Activated gamma-delta T cell (primary cell): ENCODE measurements around the gene ELFN1.
"Not testable (repeated sequence)": the region's sequence is repeated elsewhere in the genome, so short reads cannot be mapped to it uniquely, and the experiment has no call there.

Experiments used
- DNase-seq: peaks from one replicate; lab custom pipeline; 2025; lab: John Stamatoyannopoulos, UW

Gene ELFN1

DNA sequence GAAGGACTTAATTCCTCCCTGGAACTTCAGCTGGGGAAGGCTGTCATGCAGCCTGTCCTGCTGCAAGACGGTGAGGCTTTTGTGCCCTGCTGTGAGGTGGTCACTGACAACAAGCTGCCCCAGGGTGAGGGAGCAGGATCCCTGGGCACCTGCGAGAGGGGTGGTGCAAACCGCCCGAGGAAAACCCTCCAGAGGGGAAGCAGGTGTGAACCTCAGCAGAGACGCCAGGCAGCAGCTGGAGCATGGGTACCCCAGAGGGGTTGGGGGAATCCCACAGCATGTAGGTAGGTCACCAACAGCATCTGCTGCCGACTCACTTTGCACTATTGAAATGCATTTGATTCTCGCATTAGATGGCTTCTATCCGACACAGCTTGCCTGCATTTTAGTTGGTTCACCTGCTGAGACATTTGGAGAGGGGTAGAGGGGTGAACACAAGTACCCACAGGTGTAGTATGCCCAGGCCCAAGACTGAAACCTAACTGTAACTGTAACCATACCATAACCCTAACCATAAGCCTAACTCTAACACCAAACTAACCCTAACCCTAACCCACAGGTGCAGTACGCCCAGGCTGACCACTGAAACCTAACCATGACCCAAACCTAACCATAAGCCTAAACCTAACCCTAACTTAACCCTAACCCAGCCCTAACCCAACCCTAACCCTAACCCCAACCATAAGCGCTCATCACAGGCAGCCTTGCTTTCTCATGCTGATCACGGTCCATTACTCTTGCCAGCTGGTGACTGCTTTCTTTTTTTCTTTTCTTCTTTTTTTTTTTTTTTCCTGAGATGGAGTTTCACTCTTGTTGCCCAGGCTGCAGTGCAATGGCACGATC, 85.9 kb downstream of the ELFN1 start:
- no peak for DNase-seq

- no peak for DNase-seq
Observed at GRCh38 chr7:1757601-1758000, 87.5 kb downstream of the ELFN1 start.

GRCh38 chr7:1758028-1758858, 88.2 kb downstream of the ELFN1 start:
- no peak for DNase-seq

GRCh38 chr7:1758859-1759521, 88.9 kb downstream of the ELFN1 start:
- no peak for DNase-seq

DNA sequence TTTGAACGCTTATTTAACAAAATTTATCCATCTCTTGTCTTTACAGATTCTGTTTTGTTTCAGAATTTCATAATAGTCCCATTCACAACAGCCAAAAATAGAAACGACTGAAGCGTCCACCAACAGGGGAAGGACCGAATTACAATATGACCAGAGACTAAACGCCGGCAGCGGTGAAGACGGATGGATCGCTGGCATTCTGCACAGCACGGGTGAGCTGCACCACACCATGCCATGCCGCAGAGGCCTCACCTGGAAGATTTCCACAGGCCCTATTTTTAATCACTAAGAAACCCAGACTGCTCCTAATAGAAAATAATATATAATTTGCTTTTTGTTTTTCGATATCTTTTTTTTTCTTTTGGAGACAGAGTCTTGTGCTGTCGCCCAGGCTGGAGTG, 91.0 kb downstream of the ELFN1 start:
- no peak for DNase-seq

DNA sequence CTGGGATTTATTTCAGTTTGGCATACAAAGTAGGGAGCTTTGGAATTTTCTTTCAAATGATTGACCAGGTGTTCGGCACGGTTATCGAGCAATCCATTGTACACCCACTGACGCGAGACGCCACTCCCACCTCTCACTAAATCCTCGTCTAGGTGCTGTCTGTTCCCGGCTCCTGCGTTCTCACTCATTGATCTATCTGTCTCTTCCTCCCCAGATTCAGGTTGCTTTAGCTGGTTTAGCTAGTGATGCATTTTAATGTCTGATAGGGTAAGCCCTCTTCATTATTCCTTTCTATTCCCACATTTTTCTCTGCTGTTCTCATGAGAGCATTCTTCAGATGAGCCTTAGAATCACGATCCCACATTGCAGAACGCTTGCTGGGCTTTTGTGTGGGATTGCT, 91.7 kb downstream of the ELFN1 start:
- no peak for DNase-seq

GRCh38 chr7:1762238-1762945, 92.3 kb downstream of the ELFN1 start:
- DNase-seq: no peak

- no peak for DNase-seq
Observed at GRCh38 chr7:1763033-1763432, 93.0 kb downstream of the ELFN1 start.

DNA sequence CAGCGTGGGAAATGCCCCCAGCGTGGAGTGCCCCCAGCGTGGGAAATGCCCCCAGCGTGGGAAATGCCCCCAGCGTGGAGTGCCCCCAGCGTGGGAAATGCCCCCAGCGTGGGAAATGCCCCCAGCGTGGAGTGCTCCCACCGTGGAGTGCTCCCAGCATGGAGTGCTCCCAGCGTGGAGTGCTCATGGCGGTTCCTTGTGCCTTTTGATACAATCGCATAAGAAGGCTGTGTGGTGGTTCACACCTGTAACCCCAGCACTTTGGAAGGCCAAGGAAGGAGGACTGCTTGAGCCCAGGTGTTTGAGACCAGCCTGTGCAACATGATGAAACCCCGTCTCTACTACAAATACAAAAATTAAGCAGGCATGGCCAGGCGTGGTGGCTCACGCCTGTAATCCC, 93.8 kb downstream of the ELFN1 start:
- DNase-seq: not testable (repeated sequence)

- DNase-seq: no peak
Observed at GRCh38 chr7:1765336-1765735, 95.3 kb downstream of the ELFN1 start.

DNA sequence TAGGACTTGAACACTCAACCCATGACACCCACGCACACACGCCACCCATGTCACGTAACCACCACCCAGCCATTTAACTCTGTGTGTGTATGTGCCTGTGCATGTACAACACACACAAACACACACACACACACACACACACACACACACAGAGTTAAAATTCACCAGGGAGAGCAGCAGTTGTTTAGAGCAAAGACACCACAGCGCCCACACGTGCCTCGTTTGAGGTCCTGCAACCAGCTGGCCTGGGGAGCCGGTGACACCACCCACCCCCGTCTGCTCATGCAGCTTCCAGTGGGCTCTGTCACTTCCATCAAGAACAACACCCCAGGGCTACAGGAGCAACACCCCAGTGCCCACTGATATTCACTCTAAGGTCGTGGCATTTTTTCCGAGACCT, 97.4 kb downstream of the ELFN1 start:
- DNase-seq: no peak

DNA sequence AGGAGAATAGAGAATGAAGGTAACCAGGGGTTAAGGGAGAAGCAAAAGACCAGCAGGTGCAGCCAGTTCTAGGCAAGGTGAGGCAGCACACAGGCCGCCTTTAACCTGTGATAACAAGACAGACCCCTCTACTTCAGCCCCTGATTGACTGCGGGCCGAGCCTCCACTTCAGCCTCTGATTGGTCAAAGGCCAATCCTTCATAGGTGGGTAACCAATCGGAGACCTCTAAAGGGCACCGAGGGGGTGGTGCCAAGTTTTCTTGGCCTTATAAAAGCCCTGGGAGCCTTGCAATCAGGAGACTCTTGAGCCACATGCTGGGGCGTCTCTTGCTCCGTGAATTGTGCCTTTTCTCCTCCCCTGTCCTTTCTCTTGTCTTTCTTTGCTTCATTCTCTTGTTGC, 98.8 kb downstream of the ELFN1 start:
- DNase-seq: no peak

DNA sequence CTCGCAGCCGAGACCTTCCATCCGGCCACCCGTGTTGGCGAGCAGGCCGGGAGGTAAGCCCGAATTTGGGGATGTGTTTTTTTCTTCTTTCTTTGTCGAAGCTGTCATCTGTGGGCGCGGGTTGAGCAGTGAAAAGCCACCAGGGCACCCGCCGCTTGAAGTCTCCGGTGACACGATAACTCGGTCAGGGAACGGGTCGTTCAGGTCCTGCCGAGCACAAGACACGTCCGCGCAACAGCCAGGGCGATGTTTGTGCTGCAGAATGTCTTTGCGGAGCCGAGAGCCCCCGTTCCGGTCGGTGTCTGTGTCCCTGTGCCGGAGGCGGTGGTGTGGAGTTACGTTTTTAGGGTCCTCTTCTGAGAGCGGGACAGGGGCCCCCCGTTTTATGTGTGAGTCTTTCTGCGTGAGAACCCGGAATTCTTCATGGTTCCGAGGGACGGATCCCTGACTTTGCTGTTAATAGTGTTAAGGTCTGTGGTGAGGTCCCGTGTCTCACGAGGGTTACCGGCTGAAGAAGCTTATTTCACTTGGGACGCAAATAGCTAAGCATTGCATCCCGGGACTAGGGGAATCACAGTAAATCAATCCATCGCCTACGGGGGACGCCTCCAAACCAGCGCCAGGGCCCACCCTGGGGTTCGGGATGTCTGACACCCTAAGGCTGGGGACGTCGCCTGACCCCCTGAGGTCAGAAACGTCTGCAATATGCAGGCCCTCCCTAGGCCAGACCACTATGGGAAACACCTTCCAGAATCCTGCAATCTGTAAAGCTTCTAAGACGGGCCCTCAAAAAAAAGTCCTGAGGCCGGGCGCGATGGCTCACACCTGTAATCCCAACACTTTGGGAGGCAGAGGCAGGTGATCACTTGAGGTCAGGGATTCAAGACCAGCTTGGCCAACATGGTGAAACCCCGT, 99.5 kb downstream of the ELFN1 start:
- DNase-seq: no peak

- DNase-seq: no peak
Observed at GRCh38 chr7:1770331-1770730, 100.3 kb downstream of the ELFN1 start.

DNA sequence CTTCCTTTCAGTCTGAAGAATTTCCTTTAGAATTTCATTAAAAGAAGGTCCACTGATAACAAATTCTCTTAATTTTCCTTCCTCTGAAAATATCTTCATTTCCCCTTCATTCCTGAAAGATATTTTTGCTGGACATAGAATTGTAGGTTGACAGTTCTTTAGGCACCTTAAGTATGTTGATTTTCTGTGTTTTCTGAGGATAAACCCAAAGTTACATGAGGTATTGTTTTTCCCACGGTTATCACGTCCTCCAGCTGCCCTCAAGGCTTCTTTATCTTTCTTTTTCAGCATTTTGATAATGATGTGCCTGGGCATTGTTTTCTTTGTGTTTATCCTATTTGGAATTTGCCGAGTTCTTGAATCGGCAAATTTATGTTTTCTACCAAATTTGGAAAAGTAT, 105.3 kb downstream of the ELFN1 start:
- DNase-seq: no peak

DNA sequence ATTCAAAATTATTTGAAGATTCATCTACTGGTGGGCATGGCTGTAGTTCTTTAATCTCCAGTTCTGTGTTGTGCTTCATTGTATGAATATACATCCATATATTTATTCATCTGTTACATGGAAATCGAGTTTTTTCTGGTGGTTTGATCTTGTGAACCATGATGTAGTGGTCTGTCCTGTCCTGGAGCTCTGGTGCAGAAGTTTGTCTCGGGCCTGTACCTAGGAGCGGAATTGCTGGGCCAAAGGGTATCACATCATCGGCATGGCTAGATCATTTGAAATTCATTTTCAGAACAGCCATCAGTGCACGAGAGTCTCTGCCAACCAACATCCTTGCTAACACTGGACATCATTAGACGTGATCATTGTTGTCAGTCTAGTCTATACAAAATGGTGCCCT, 107.0 kb downstream of the ELFN1 start:
- DNase-seq: no peak

DNA sequence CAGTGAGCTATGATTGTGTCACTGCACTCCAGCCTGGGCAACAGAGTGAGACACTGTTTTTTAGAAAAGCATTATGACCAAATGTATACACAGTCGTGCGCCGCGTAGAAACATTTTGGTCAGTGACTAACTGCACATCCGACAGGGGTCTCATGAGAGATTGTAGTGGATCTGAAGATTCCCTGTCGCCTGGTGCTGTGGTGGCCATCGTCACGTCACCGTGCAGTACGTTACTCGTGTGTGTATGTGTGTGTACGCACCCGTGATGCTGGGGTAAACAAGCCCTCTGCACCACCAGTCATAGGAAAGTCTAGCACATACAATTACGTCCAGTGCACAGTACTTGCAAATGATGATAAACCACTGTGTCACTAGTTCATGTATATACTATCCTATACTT, 109.4 kb downstream of the ELFN1 start:
- DNase-seq: no peak

DNA sequence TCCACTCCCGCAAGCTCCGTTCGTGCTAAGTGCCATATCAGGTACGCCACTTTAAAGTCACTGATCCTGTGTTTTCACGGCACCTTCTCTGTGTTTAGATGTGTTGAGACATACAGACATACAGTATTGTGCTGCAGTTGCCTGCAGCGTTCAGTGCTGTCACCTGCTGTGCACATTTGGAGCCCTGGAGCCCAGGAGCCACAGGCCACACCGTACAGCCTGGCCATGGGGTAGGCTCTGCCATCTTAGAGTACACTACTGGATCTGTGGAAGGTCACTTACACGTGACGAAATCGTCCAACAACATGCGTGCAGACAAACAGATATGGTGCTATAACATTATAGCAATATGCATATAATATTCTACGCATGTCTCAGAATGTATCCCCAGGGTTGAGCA, 111.3 kb downstream of the ELFN1 start:
- DNase-seq: no peak

DNA sequence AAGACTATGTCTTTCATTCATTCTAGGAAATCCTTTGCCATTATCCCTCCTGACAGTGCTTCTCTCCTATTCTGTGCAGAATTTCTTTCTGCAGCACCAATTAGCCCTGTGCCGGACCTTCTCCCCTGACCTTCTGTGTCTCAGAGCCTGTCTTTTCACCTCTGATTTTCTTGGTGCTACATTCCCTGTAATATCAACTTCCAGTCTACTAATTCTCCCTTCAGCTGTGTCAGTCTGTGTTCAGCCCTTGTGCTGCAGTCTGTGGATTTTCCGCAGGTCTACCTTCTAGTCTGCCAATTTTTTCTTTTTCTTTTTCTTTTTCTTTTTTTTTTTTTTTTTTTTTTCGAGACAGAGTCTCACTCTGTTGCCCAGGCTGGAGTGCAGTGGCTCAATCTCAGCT, 115.8 kb downstream of the ELFN1 start:
- DNase-seq: no peak

- DNase-seq: no peak
Observed at GRCh38 chr7:1787241-1787640, 117.2 kb downstream of the ELFN1 start.

GRCh38 chr7:1787681-1788235, 117.7 kb downstream of the ELFN1 start:
- DNase-seq: no peak
